Left lung (tissue), 10 donors: ENCODE measurements around the gene B4GALNT1. TPM values are rescaled to one million over a fixed set of nuclear protein-coding genes. Genes with fewer than 3 reads are reported as not detected.
"Not testable (repeated sequence)": the region's sequence is repeated elsewhere in the genome, so short reads cannot be mapped to it uniquely, and the experiment has no call there.

ENCODE experiments used
- ATAC-seq: fragments of 200-7000 bp; cut with Tn5 transposase; one replicate; pipeline ENCODE4 v1.9.1; 2020; ENCODE audit warnings: moderate library complexity
- DNase-seq, 4 donors: peaks; one replicate each; pipeline ENCODE4 v3.0.0-alpha.2; 2013 to 2020
- H3K27ac ChIP-seq, 2 donors: fragments of 200-600 bp; sonication (generic) in 1 of 2; one replicate each; pipeline versions ENCODE4 v1.5.0 to v1.8.0; 2020 to 2021
- H3K27me3 ChIP-seq, 2 donors: fragments of 200-600 bp; sonication (generic) in 1 of 2; one replicate each; pipeline versions ENCODE4 v1.5.0 to v1.8.0; 2020 to 2021
- H3K36me3 ChIP-seq, 2 donors: fragments of 200-600 bp; sonication (generic) in 1 of 2; one replicate each; pipeline versions ENCODE4 v1.5.0 to v1.8.0; 2020 to 2021
- H3K4me1 ChIP-seq, 2 donors: fragments of 200-600 bp; one replicate each; pipeline ENCODE4 v1.8.0; 2021
- H3K4me3 ChIP-seq, 2 donors: fragments of 200-600 bp; sonication (generic) in 1 of 2; one replicate each; pipeline versions ENCODE4 v1.5.0 to v1.8.0; 2020 to 2021; ENCODE audit warnings: mild to moderate bottlenecking in 1 of 2
- H3K9me3 ChIP-seq, 2 donors: fragments of 200-600 bp; sonication (generic) in 1 of 2; one replicate each; pipeline versions ENCODE4 v1.5.0 to v1.8.0; 2020 to 2021
- CTCF ChIP-seq, 2 donors: fragments of 200-600 bp; sonication (generic) in 1 of 2; IDR thresholded peaks; one replicate each; pipeline versions ENCODE4 v1.5.0 to v1.8.0; 2021; ENCODE audit warnings: antibody characterized with exemption in 2 of 2
- intact Hi-C, 2 donors: fragments of 100-400 bp; cut with DNase I; formaldehyde crosslinking; loops; one replicate each; pipeline versions ENCODE4 v1.11.2 to v1.14.2; 2022
- polyA plus RNA-seq, 6 donors: library from polyadenylated mRNA; unstranded; fragments of 120-200 nt; gene quantifications; one replicate each; pipeline ENCODE4 v1.2.1, GENCODE V29; 2013; ENCODE audit not compliant: insufficient read length in 6 of 6
- total RNA-seq, 2 donors: library from RNA; stranded (reverse); fragmentation: NEBNext Ultra II Directional; extraction: Animal tissue kit (Norgen Biotek cat#: 25700); gene quantifications; one replicate each; pipeline ENCODE4 v1.2.1, GENCODE V29; 2021
- donor health status: DM: no; HTN: yes; CAD: no.
- donor health status: DM: no; HTN: no; CAD: no.

Gene B4GALNT1
- total and polyA plus RNA-seq, 8 donors, result 0.78 to 3.8 (median 1.4) TPM

GRCh38 chr12:57618966-57619433 is 14.0 kb downstream of the B4GALNT1 start:
- H3K36me3 ChIP-seq, result no peaks in the 10 kb centered on the region
- no peaks in the 10 kb centered on the region for H3K9me3 ChIP-seq
- no peak for DNase-seq
- TF ChIP-seq CTCF (IDR thresholded peaks at IDR 0.05), result no peak
- no peak for ATAC-seq
- no peak overlapping the region for H3K27ac ChIP-seq
- intact Hi-C loops, result no loop called here
- H3K4me3 ChIP-seq, result no peak overlapping the region
- peaks cover 34 to 100% of the 10 kb centered on the region in 2 donors for H3K27me3 ChIP-seq
- peaks cover 7 to 29% of the 10 kb centered on the region in 2 donors for H3K4me1 ChIP-seq

GRCh38 chr12:57618431-57618830 is 14.6 kb downstream of the B4GALNT1 start:
- Histone ChIP-seq H3K27me3 (peaks cover 34 to 100% of the 10 kb centered on the region in 2 donors), H3K4me1 (peaks cover 7 to 29% of the 10 kb centered on the region in 2 donors)
- ATAC-seq, intact Hi-C loops, H3K4me3 ChIP-seq, H3K27ac ChIP-seq, DNase-seq, H3K36me3 ChIP-seq, H3K9me3 ChIP-seq: not testable (repeated sequence)

- no peaks in the 10 kb centered on the region for H3K9me3 ChIP-seq
- H3K36me3 ChIP-seq, result no peaks in the 10 kb centered on the region
- no peak for TF ChIP-seq CTCF (IDR thresholded peaks at IDR 0.05)
- H3K4me1 ChIP-seq, result peaks cover 7 to 29% of the 10 kb centered on the region in 2 donors
- H3K27ac ChIP-seq, result no peak overlapping the region
- intact Hi-C loops, result no loop called here
- no peak overlapping the region for H3K4me3 ChIP-seq
- no peak for ATAC-seq
- H3K27me3 ChIP-seq, result peaks cover 34 to 100% of the 10 kb centered on the region in 2 donors
- no peak for DNase-seq
Observed at GRCh38 chr12:57617942-57618341, 15.1 kb downstream of the B4GALNT1 start.

- no peaks in the 10 kb centered on the region for H3K36me3 ChIP-seq
- ATAC-seq (no peak), DNase-seq (no peak)
- intact Hi-C loops, result no loop called here
- H3K4me3 ChIP-seq, result no peak overlapping the region
- H3K9me3 ChIP-seq, result no peaks in the 10 kb centered on the region
- peaks cover 34 to 100% of the 10 kb centered on the region in 2 donors for H3K27me3 ChIP-seq
- H3K27ac ChIP-seq, result no peak overlapping the region
- peaks cover 6 to 22% of the 10 kb centered on the region in 2 donors for H3K4me1 ChIP-seq
- TF ChIP-seq CTCF (IDR thresholded peaks at IDR 0.05), result no peak
Observed at GRCh38 chr12:57616383-57617101, 16.5 kb downstream of the B4GALNT1 start.

- no peak for TF ChIP-seq CTCF (IDR thresholded peaks at IDR 0.05)
- Histone ChIP-seq H3K27me3 (peaks cover 31 to 100% of the 10 kb centered on the region in 2 donors), H3K4me1 (peaks cover 7 to 22% of the 10 kb centered on the region in 2 donors), H3K4me3 (no peak overlapping the region), H3K27ac (no peak overlapping the region), H3K9me3 (no peaks in the 10 kb centered on the region), H3K36me3 (no peaks in the 10 kb centered on the region)
- no peak for ATAC-seq
- intact Hi-C loops, result no loop called here
- DNase-seq, result no peak
Observed at GRCh38 chr12:57615637-57616036, 17.4 kb downstream of the B4GALNT1 start.
